HG03025 (cell line): ENCODE measurements around the gene TFPT.

ENCODE experiments used
- ATAC-seq: cut with Tn5 transposase; IDR thresholded peaks from one replicate; pipeline ENCODE4 v1.9.1; 2021; ENCODE audit warnings: mild to moderate bottlenecking, moderate library complexity; ENCODE audit not compliant: unreplicated experiment, low FRiP score

Gene TFPT

DNA sequence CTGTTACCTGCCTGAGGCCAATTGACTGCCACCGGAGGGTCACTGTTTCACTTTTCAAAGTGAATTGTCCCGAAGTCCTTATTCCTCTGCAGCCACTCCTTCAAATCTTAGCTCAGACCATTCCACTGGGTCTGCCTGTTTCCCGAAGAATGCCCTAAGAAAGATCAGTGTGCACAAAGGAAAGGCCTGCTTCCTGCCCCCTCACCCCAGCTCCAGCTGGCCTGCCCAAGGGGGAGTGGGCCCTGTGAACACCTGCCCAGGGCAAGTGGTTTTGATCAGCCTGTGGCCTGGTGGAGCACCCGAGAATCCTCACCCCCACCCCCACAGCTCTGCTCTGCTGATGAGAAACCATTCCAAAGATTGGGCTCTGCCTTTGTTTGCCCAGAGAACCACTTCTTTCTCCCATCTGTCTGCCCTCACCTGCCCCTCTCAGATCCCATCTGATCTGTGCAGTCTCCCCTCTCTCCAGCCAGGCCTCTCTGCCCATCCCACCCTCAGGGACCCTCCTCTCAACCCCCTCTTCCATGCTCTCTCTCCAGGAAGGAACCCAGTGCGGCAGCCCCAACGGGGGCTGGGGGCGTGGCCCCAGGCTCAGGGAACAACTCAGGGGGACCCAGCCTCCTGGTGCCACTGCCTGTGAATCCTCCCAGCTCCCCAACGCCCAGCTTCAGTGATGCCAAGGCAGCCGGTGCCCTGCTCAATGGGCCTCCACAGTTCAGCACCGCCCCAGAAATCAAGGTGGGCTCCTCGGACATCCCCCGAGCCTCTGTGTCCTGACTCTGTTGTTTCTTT, 33.8 kb upstream of the TFPT start:
- ATAC-seq, result no peak

DNA sequence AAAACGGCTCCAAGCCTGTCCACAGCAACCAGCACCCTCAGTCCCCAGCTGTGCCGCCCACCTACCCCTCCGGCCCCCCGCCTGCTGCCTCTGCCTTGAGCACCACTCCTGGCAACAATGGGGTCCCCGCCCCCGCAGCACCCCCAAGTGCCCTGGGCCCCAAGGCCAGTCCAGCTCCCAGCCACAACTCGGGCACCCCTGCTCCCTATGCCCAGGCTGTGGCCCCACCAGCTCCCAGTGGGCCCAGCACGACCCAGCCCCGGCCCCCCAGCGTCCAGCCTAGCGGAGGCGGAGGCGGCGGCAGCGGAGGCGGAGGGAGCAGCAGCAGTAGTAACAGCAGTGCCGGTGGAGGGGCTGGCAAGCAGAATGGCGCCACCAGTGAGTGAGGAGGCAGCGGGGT, 32.7 kb upstream of the TFPT start:
- no peak for ATAC-seq

DNA sequence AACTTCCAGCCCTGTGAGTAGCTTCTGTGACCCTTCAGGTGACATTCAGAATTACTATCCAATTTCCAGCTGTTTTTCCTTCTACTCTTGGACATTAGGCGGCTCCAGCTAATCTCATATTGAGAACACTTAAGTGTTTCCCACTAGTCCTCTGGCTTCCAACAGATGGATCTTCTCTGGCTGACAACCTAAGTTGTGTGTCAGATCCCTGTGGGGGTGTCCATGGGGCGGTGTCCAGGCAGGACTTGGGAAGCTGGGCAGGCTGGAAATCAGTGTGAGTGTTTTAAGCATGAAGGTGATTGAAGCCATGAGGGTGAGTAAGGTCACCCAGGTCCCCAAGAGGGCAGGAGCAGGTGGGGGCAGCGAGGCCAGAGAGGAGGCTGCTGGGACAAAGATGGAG, 32.2 kb upstream of the TFPT start:
- ATAC-seq, result no peak

DNA sequence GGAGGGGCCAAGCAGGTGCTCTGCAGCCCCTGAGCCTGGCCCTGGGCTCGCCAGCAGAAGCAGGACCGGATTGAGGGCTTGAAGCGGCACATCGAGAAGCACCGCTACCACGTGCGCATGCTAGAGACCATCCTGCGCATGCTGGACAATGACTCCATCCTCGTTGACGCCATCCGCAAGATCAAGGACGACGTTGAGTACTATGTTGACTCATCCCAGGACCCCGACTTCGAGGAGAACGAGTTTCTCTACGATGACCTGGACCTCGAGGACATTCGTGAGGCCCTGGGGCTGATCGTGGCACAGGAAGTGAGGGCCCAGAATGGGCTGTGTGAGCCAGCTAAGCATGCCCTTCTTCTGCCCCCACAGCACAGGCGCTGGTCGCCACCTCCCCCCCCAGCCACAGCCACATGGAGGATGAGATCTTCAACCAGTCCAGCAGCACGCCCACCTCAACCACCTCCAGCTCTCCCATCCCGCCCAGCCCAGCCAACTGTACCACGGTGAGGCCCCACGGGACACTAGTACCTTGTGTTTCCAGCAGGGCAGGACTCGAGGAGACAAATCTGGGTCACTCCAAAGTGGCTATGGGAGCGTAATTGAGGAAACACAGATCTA, 30.2 kb upstream of the TFPT start:
- no peak for ATAC-seq

DNA sequence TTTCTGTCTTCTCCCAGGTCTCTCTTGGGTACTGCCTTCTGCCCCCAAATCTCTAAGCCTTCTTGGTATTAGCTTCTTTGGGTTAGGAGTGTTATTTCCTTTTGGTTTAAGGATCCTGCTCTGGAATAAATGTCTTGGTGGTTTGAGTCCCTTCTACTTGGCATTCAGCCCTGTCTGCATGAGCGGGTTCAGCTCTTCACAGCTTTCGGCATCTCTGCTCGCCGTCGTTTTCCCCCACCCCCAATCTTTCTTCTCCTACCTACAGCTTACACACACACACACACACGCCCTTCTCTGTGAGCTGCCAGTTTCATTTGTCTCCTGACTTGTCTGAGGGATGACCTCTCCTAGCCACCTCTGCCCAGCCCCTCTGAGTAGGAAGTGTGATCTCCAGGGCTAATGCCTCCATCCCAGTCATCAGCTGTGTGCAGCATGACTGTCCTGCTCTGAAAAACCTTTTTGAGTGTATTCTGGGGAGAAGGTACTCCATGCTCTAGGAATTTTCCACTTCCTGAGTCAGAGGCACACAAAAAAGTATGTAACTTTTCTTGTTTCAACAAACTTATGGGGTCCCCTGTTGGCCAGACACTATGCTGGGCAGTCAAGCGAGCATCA, 26.8 kb upstream of the TFPT start:
- ATAC-seq, result no peak

DNA sequence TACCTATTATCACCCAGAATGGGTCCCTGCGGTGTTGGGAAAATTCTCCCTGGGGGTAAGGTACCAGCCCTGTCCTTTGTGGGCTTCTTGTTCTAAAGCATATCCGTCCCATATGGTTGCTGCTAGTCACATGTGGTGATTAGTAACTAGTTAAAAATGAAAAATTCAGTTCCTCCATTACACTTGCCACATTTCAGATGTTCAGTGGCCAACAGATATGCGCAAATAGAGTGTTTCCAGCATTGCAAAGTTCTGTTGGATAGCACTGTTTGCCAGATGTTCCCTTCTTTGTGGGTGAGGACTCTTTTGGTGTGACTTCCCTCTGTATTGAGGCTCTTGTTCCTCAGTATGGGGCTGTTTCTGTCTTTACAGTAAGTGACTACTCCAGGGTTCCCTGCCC, 25.9 kb upstream of the TFPT start:
- ATAC-seq, result no peak

DNA sequence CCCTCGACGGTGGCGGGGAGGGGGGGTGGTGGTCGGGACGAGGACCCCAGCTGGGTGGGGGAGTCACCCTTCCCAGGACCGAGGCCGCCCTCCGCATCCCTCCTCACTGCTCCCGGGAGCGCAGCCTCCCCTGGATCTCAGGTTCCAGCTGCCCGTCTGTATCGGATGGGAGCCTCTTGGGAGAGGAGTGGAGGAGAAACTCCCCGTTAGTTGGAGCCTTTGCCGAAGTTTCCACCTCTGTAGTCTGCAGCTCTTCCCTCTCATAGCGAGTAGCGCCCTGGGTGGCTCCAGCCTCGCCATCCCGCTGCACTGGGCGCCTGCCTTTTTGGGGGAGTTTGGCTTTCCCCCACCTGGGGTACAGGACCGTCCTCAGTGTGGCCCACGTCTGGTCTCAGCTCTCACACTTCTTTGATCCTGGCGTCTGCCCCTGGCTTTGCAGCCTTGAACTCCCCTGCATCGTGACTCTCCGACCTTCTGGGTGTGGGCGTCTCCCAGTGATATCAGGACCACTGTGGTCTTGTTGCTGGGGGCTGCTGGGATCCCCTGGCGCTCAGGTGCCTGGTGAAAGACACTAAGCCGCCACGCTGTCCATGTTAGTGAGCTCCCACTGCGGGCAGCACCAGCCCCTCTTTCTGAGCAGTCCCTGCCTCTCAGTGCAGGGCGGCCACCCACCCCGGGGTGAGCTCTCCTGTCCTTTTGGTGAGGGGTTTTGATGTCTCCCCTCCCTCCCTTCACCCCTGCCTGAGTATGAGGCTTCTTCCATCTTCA, 23.2 kb upstream of the TFPT start:
- ATAC-seq, result no peak

DNA sequence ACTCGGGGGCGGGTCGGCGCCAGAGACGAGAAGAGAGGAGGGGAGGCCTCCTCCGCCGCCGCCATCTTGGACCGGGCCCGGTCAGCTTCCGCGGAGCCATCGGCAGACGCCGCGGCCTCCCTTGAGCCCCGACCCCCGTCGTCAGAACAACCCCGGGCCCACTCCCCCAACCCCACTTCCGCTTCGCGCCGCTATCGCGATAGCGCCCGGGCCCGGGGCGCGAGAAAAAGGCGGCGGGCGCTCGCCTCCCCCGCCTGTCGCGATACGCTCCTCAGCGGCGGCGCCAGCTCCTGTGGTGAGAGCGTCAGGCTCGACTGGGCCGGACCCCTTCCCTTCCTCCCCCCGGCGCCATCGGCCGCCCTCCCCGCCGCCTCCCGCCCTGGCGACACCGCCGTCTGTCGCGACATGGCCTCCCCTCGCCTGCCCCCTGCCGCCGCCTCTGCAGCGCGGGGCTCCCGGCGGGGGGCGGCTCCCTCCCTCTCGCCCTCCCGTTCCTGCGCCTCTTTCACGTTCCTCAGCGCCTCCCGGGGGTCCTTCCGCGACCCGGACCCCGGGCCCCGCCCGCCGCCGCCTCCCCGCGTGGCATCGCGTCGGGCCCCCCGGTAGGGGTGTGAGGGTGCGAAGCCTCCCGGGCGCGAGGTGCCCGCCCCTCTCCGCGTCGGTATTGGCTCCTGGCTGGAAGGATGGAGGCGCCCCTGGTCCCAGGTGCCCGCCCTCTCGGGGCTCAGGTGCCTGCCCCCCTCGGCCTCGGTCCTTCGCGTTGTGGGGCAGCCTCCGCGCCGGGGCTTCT, 22.4 kb upstream of the TFPT start, which contains the start of gene CNOT3:
TSS of gene CNOT3 (plus strand) at position 64 of the 790 bp plus-strand sequence. CDS start 5,217 bp downstream, outside the sequence.
- ATAC-seq, result no peak

DNA sequence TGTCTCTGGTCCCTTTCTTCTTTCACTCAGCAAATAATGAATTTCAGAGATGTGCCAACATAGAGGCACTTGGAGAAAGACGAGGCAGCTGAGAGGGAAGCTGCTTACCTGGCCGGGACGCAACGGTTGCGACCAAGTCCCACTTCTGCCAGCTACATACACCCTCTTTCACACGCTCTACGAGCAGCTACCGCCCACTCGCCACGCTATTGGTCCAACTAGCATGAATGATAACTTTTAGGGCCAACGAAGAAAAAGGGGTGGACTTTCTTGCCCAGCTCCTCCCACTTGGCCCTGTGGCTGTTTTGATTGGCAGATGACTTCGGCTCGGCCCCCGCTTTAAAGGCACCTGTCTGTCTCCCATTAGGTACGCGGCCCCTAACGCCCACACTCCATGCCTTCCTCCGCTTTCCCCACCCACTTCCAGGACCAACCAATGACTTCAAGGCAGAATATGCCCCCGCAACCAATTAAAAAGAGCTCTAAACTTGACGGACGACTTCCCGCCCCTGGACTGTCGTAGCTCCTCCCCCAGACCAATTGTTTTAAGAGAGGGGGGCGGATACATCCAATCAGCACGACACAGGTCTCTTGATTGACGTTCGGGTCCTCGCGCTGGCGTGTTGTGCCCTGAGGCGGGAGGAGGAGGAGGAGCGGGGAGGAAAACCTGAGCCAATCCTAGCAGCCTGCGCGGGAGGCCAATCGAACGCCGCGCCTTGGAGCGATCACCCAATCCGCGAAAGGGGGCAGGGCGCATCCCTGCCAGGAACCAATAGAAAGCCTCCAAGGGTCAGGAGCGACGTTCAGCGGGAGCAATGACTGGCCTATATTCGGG, 21.6 kb upstream of the TFPT start:
- peak; percentile 77 for ATAC-seq

DNA sequence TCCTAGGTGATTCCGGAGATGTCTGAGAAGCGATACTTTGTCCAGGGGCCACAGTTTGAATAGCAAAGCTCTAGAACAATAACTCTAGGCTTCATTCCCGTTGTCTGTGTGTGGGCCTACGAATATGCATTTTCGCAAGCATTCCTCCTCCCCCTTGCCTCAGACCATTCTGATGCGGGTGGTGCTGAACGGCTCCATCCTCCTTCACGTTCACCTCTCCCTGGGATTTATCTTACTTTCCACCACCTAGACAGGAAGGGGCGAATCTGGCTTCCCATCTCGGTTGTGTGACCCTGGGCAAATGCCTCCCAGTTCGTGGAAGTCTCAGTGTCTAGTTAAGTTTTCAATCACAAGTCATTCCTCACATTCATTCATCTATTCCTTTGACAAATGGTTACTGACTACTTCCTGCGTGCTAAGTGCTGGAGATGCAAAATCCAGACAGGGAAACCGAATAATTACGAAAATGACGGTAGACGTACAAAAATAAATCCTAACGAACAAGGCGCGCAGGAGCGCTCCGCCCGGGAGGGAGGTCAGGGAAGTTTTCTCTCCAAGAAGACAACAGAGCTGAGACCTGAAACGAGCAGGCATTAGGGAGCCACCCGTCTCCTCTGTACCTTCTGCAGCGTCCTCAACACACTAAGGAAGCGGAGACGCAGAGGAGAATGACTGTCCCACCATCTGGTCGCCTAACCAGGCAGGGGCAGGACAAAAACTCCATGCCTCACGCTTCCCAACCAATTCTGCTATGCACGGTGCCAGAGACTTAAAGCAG, 20.8 kb upstream of the TFPT start:
- ATAC-seq, result no peak

DNA sequence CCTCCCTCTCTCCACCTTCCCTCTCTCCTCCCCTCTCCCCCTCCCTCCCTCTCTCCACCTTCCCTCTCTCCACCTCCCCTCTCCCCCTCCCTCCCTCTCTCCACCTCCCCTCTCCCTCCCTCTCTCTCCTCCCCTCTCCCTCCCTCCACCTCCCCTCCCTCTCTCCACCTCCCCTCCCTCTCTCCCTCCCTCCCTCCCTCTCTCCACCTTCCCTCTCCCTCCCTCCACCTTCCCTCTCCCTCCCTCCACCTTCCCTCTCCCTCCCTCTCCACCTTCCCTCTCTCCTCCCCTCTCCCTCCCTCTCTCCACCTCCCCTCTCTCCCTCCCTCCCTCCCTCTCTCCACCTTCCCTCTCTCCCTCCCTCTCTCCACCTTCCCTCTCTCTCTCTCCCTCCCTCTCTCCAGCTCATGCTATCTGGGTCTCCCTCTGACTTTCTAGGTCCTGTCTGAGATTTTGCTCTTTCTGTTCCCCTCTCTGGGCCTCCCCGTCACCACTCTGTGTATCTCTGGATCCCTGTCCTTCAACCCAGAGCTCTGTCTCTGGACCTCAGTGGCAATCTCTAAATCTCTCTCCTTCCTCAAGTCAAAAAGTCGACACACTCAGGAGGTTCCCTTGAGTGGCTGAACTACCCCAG, 18.6 kb upstream of the TFPT start:
- ATAC-seq, result no peak

DNA sequence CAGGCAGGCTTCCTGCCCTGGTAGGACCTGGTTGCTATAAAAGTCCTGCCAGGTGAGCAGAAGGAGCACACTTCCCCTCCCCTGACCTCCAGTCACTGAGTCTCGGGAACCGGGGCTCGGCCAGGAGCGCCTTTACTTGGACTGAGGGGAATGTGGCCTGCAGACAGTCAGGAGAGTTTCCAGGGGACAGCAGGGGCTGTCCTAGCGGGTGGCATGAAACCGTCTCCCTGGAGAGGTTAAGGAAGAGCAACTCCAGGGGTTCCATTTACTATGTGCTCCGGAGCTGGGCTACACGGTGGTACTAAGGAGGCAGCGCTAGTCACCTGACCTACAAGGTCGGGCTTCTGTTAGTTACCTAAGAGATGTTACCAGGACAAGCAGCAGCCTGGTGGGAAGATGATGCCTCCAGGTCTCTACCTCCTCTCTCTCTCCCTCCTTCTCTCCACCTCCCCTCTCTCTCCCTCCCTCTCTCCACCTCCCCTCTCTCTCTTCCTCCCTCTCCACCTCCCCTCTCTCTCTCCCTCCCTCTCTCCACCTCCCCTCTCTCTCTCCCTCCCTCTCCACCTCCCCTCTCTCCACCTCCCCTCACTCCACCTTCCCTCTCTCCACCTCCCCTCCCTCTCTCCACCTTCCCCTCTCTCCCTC, 18.0 kb upstream of the TFPT start:
- ATAC-seq, result no peak

DNA sequence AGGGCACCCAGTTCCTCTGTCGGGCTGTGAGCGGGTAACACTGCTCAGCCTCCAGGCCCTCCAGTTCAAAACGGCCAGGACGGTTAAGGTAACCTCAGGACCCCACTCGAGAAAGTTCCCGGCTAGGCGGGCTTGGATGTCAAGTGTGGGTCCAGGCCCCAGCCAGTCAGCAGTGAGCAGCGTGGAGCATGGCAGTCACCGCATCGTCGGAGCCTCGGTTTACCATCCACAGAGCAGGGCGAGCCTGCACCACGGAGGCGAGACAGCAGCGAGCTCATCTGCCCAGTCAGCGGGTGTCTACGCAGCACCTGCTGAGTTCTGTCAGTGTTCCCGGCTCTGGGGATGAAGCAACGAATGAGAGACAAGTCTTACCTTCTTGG, 14.2 kb upstream of the TFPT start:
- no peak for ATAC-seq

DNA sequence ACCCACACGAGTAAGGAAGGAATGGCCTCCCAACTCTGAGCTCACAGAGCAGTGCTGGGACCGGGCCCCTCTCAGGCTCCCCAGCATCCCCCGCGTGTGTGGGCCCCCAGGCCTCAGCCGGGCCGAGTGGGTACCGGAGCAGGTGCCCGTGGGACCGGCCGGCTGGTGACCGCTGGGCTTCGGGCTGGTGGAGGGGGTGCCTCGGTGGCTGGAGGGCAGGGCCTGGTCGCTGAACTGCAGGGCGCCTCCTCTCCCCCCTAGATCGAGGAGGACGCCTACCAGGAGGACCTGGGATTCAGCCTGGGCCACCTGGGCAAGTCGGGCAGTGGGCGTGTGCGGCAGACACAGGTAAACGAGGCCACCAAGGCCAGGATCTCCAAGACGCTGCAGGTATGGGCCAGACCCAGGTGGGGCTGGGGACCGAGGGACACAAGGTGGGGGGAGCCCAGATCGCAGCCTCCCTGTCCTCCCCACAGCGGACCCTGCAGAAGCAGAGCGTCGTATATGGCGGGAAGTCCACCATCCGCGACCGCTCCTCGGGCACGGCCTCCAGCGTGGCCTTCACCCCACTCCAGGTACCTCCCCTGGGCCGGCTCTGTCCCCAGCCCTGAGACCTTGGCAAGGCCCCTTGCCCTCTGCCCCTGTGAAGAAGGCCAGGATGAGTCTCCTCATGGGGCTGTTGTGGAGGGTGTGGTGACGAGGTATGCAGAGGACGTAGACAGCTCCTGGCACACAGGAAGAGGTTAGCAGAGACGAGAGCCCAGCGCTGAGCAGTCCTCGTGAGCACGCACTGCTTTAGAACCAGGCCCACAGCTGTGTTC, 13.5 kb upstream of the TFPT start:
- ATAC-seq, result no peak

DNA sequence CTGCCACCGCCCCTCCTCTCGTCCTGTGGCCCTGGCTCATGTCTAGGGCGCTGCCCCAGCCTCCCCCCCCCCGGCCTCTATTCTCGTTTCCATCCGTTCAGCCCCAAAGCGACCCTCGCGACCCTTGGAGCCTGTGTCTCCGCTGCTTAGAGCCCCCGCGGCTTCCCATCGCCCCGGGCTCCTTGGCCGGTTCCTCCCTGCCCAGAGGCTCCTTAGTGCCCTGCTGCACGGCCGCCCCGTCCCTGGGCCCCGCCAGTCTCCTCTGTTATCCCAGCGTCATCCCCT, 12.9 kb upstream of the TFPT start:
- ATAC-seq, result no peak

DNA sequence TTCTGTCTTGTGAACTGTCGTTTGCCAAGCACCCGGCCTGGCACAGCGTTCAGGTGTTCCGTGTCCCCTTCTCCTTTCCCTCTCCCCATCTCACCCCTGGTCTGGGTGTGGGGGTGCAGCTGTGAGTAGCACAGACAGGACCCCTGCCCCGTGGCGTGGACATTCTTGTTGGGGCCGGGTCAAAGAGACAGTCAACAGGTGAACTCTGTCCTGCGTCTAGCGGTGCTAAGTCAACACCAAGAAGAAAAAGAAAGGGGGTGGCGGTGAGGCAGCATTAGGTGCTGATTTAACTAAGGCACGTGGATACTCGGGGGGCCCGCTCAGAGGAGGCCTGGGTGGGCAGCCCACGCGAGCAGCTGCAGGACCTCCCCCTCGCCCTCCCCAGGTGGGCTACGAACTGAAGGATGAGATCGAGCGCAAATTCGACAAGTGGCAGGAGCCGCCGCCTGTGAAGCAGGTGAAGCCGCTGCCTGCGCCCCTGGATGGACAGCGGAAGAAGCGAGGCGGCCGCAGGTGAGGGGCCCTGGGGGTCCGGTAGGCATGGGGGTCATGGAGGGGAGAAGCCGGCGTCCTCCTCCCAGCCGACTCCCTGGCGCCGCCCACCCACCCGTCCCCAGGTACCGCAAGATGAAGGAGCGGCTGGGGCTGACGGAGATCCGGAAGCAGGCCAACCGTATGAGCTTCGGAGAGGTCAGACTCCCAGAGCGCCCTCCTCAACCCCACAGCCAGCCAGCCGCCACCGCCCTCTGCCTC, 12.4 kb upstream of the TFPT start:
- ATAC-seq, result no peak
